ENCODE data around the gene ADGRL2.
"Not testable (repeated sequence)": the region's sequence is repeated elsewhere in the genome, so short reads cannot be mapped to it uniquely, and the experiment has no call there.

Gene ADGRL2

GRCh38 chr1:81848880-81849682 lies 48.3 kb downstream of the ADGRL2 start:
- no peak for DNase-seq (ENCODE audit: low spot score)

DNA sequence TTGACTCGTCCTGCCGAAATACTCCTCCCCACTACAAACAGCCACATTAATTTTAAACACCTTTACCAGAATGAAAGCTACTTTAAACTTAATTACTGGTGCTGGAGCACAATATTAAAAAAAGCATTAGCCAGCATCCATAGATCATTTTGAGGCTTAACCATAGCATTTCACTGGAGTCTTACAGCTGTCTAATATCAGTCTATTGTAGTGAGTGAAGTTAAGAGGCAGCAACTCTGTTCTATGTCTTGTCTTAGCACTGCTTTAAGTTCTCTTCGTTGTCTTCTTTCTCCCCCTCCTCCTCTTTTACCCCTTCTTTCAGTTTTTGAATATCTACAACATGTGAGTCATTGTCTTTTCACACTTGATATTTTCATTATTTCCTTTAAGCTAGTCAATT lies 49.3 kb downstream of the ADGRL2 start:
- no peak for DNase-seq (ENCODE audit: low spot score)

GRCh38 chr1:81850495-81850894 lies 49.8 kb downstream of the ADGRL2 start:
- DNase-seq (ENCODE audit: low spot score) = no peak

DNA sequence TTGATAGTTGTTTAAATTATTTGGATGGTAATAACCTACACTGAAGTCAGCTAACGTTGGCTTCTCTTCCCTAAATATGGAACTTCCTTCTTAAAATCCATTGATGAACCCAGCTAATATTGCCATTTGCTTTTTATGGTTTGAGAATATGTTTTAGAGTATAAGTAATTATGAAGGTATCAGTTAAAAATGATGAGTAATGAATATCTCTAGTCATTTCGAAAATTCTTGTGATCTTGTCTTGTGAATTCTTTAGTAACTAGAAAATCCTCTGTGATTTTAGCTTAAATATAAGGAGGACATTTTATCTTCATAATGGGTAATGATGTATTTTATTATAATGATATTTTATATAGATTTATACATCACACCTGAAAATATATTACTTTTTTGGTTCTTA lies 50.5 kb downstream of the ADGRL2 start:
- no peak for DNase-seq (ENCODE audit: low spot score)

- DNase-seq (ENCODE audit: low spot score) = no peak
Observed at GRCh38 chr1:81852961-81853360, 52.2 kb downstream of the ADGRL2 start.

GRCh38 chr1:81867235-81867634 lies 66.5 kb downstream of the ADGRL2 start:
- no peak for DNase-seq (ENCODE audit: low spot score)

DNA sequence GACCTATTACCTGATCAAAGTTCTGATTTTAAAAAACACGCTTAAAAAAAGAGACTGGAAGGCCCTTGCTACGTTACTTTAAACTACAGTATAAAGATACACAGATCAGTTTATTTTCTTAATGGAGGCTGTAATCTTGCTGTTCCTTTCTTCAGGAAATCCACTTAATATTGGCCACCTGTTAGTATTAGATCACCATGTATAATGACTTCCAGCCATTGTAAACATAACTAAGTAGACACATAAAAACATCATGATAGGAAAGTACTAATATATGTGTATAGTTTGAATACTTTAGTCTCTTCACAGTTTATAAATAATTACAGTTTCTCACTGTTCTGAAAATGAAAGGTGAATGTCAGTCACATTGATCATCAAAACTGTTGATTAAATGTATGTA lies 68.6 kb downstream of the ADGRL2 start:
- no peak for DNase-seq (ENCODE audit: low spot score)

GRCh38 chr1:81871091-81871490 lies 70.4 kb downstream of the ADGRL2 start:
- DNase-seq (ENCODE audit: low spot score) = not testable (repeated sequence)

DNA sequence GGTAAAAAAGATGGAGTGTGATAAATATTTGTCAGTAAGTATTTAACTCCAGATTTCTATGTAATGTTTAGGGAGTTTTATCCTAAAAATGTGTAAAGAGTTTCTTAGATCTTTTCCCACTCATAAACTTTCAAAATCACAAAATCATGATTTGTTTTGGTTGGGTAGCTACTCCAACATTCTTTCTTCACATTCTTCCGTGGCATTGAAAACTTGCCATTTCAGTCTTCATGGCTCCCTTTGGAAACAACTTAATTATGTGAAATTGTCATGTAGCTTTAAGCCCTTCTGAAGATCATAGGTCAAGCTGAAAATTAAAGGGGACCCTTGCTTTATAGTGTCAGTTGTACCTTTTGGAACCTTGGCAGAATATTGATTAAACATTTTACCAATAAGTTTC lies 73.2 kb downstream of the ADGRL2 start:
- DNase-seq (ENCODE audit: low spot score) = no peak

- DNase-seq (ENCODE audit: low spot score) = no peak
Observed at GRCh38 chr1:81874461-81874860, 73.7 kb downstream of the ADGRL2 start.

- no peak for DNase-seq (ENCODE audit: low spot score)
Observed at GRCh38 chr1:81874940-81875339, 74.2 kb downstream of the ADGRL2 start.

- no peak for DNase-seq (ENCODE audit: low spot score)
Observed at GRCh38 chr1:81876901-81877733, 76.4 kb downstream of the ADGRL2 start.

- DNase-seq (ENCODE audit: low spot score) = no peak
Observed at GRCh38 chr1:81877940-81878339, 77.2 kb downstream of the ADGRL2 start.

GRCh38 chr1:81878538-81878937 lies 77.8 kb downstream of the ADGRL2 start:
- no peak for DNase-seq (ENCODE audit: low spot score)

DNA sequence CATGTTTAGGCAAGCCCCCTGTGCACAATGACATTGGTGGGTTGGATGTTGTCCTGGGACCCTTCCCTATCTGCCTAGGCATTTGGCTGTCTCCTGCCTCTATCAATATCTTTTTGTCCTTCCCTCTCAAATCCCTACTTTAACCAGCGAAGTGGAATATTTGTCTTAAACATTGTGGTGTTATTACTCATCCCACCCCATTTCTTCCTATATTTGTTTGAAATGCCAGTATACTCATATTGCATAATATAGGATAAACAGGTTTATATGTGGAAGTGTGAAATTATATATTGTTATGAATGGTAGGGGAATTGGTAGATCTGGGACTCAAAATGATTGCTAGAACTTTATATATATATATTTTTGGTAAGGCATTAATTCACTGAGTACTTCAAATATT lies 80.0 kb downstream of the ADGRL2 start:
- no peak for DNase-seq (ENCODE audit: low spot score)

GRCh38 chr1:81885291-81885690 lies 84.6 kb downstream of the ADGRL2 start:
- DNase-seq (ENCODE audit: low spot score) = no peak

- DNase-seq (ENCODE audit: low spot score) = not testable (repeated sequence)
Observed at GRCh38 chr1:81886292-81886691, 85.6 kb downstream of the ADGRL2 start.

DNA sequence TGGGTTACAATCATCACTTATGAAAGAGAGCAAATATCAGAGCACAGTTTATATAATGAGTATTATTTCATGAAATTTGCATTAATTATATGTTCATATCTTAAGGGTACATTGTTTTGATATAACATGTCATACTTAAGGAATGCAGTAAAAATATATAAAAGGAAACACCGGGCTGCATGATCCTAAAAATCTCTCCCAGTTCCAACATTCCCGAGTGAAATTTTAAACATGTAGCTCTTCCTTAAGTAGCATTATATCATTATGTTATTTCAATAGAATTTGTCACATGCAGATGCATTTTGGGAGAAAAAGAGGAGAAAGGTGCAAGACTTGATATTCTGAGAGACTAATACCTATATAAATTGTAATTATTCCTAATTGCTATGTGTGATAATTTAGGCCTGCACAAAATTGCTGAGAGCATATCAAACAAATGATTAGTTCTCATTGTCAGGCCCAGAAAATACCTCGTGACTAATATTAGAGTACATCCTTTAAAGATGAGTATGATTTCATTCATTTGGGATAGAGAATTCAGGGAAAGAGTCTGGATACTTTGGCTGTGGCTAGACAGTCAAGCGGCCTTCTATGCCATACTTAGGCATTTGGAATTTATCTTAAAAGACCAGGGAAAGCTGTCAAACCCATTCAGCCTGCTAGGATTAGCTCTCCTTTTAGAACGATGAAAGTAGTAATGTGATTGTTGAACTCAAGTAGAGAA lies 86.8 kb downstream of the ADGRL2 start:
- no peak for DNase-seq (ENCODE audit: low spot score)

DNA sequence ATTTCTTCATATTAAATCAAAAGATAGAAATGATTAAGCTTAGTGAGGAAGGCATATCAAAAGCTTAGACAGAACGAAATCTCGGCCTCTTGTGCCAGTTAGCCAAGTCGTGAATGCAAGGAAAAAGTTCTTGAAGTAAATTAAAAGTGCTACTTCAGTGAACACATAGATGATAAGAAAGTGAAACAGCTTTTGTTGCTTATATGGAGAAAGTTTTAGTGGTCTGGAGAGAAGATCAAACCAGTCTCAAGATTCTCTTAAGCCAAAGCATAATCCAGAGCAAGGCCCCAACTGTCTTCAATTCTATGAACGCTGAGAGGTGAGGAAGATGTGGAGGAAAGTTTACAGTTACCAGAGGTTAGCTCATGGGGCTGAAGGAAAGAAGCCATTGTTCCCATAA lies 88.4 kb downstream of the ADGRL2 start:
- no peak for DNase-seq (ENCODE audit: low spot score)

DNA sequence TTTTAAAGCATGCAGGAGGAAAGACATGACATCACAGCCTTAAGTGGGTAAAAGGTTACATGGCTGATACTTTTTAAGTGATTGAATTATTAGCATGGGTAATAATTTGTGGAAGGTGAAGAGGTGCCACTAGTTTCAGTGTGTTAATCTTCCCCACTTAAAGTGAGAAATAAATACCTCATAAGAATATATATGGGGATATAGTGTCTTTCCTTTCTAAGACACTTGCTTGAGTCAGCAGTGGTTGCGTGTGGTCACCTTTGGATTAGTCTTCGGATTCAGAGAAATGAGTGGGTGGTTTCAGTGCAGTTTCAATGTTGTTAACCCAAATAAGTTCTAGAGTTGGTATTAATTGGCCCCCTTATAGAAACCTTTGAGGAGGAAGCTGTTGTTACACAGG lies 94.1 kb downstream of the ADGRL2 start:
- no peak for DNase-seq (ENCODE audit: low spot score)

GRCh38 chr1:81899214-81899821 lies 98.6 kb downstream of the ADGRL2 start:
- no peak for DNase-seq (ENCODE audit: low spot score)

DNA sequence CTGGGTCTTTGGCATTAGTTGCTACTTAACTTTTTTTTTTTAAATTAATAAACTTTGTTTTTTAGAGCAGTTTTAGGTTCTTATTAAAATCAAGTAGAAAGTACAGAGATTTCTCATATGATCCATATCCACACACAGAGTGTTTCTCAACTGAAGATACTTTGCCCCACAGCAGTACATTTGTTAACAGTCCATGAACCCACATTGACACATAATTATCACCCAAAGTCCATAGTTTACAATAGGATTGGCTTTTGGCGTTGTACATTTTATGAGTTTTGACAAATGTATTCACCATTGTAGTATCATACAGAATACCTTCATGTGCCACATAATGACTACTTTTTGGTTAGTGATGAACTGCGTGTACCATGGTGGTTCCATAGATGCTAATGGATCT lies 106.8 kb downstream of the ADGRL2 start:
- no peak for DNase-seq (ENCODE audit: low spot score)
